Caco-2 (cell line): ENCODE data around the gene UTF1. TPM values are rescaled to one million over a fixed set of nuclear protein-coding genes. Genes with fewer than 3 reads are reported as not detected.

Experiments
- BruUV-seq: library from RNA; stranded (reverse); fragments of 400-500 nt; replicated peaks from 2 replicates; lab custom pipeline; 2021; lab: Mats Ljungman, UMichigan
- CTCF ChIA-PET: fragments of 300-600 bp; sonication (Branson Sonifier 250); formaldehyde crosslinking; loops from one replicate; lab custom pipeline; 2022; ENCODE audit warnings: antibody characterized with exemption; lab: Charles Lee
- POLR2A ChIA-PET: fragments of 300-600 bp; sonication (Branson Sonifier 250); formaldehyde crosslinking; loops from one replicate; lab custom pipeline; 2022; ENCODE audit warnings: antibody characterized with exemption; lab: Charles Lee
- DNase-seq, 2 experiments: peaks; one replicate each; pipeline versions ENCODE4 v3.0.0 to v3.0.0-alpha.2; 2020 to 2022
- H3K27me3 ChIP-seq: replicated peaks from 2 replicates; pipeline ENCODE4 v1.6.0; 2011; ENCODE audit warnings: low read length; ENCODE audit not compliant: control insufficient read depth, insufficient read depth
- H3K36me3 ChIP-seq: 2 replicates; pipeline ENCODE4 v1.5.1; 2011; ENCODE audit warnings: low read length; ENCODE audit not compliant: control insufficient read depth, insufficient read depth
- H3K4me1 ChIP-seq: fragments of 250-450 bp; sonication (Bioruptor Pico); 2 replicates; pipeline ENCODE4 v1.5.1; 2020; ENCODE audit warnings: mild to moderate bottlenecking
- H3K4me3 ChIP-seq: 2 replicates; pipeline ENCODE4 v1.5.1; 2011; ENCODE audit warnings: low read depth, mild to moderate bottlenecking, control low read depth, low read length
- H3K9me3 ChIP-seq: fragments of 250-450 bp; sonication (Bioruptor Pico); 2 replicates; pipeline ENCODE4 v1.5.1; 2020; ENCODE audit warnings: mild to moderate bottlenecking, moderate library complexity
- H3K27ac Mint-ChIP-seq: one replicate; pipeline ENCODE4 v1.8.0; 2022; ENCODE audit warnings: mixed read lengths; ENCODE audit not compliant: unreplicated experiment
- H3K27me3 Mint-ChIP-seq: one replicate; pipeline ENCODE4 v1.8.0; 2022; ENCODE audit warnings: mixed read lengths; ENCODE audit not compliant: insufficient read depth, unreplicated experiment
- H3K36me3 Mint-ChIP-seq: one replicate; pipeline ENCODE4 v1.8.0; 2022; ENCODE audit warnings: mild to moderate bottlenecking, mixed read lengths; ENCODE audit not compliant: insufficient read depth, unreplicated experiment
- H3K4me1 Mint-ChIP-seq: one replicate; pipeline ENCODE4 v1.8.0; 2022; ENCODE audit warnings: low read depth, mixed read lengths; ENCODE audit not compliant: unreplicated experiment
- H3K4me3 Mint-ChIP-seq: one replicate; pipeline ENCODE4 v1.8.0; 2022; ENCODE audit warnings: mild to moderate bottlenecking, moderate library complexity, mixed read lengths; ENCODE audit not compliant: unreplicated experiment
- H3K9me3 Mint-ChIP-seq: one replicate; pipeline ENCODE4 v1.8.0; 2022; ENCODE audit warnings: mixed read lengths; ENCODE audit not compliant: unreplicated experiment
- CTCF ChIP-seq, 2 experiments: fragments of 200-600 bp in 1 of 2; IDR thresholded peaks; 1 replicate in 1 of 2; 2 replicates in 1 of 2; pipeline versions ENCODE4 v1.5.1 to v1.8.0; 2011 to 2022; ENCODE audit warnings: antibody characterized with exemption in 1 of 2, control low read depth in 1 of 2, inconsistent platforms in 1 of 2, low read depth in 1 of 2, low read length in 1 of 2, mild to moderate bottlenecking in 1 of 2, moderate library complexity in 1 of 2; ENCODE audit not compliant: insufficient read depth in 1 of 2, severe bottlenecking in 1 of 2, unreplicated experiment in 1 of 2
- intact Hi-C: fragments of 100-400 bp; cut with micrococcal nuclease; formaldehyde crosslinking; loops from one replicate; pipeline ENCODE4 v1.10.0; 2022; ENCODE audit not compliant: unreplicated experiment
- total RNA-seq: library from RNA; stranded (reverse); gene quantifications from 2 replicates; pipeline ENCODE4 v1.2.3, GENCODE V29; 2022

UTF1 gene
- total RNA-seq, 1 experiment from 2014 or later: not detected

- no peaks in the 10 kb centered on the region for H3K27me3 Mint-ChIP-seq
- H3K4me3 Mint-ChIP-seq: no peak overlapping the region
- H3K27me3 ChIP-seq: no peaks in the 10 kb centered on the region
- no peak for DNase-seq
- peaks cover 51% of the 10 kb centered on the region for H3K4me1 ChIP-seq
- no TSS peak for BruUV-seq
- H3K4me3 ChIP-seq: no peak overlapping the region
- ChIA-PET CTCF (interaction anchor here (0.5 to 1.5 kb wide), 3 partner anchors 28 to 490 kb away, joined by 3 to 4 read pairs (median 3); no protein-coding TSS in a partner anchor), POLR2A (no interaction called here)
- no peaks in the 10 kb centered on the region for H3K9me3 Mint-ChIP-seq
- peaks cover 44% of the 10 kb centered on the region for H3K36me3 Mint-ChIP-seq
- TF ChIP-seq CTCF (IDR thresholded peaks at IDR 0.05; ENCODE audit: insufficient read depth in 1 of 2, low read depth in 1 of 2, low read length in 1 of 2, severe bottlenecking in 1 of 2, unreplicated experiment in 1 of 2): no peak
- peaks cover 11% of the 10 kb centered on the region for H3K4me1 Mint-ChIP-seq
- H3K9me3 ChIP-seq: no peaks in the 10 kb centered on the region
- no peak overlapping the region for H3K27ac Mint-ChIP-seq
- intact Hi-C loops: loop anchor here (2.0 kb wide), 1 partner anchor 23 kb away; no protein-coding TSS in a partner anchor
- H3K36me3 ChIP-seq: peaks cover 11% of the 10 kb centered on the region
These were observed 49.6 kb downstream of the UTF1 start for GRCh38 chr10:133279326-133280226.

- Histone ChIP-seq H3K9me3 (no peaks in the 10 kb centered on the region), H3K27me3 (no peaks in the 10 kb centered on the region), H3K4me3 (no peak overlapping the region), H3K4me1 (peaks cover 42% of the 10 kb centered on the region), H3K36me3 (peaks cover 13% of the 10 kb centered on the region)
- H3K4me3 Mint-ChIP-seq: no peak overlapping the region
- H3K9me3 Mint-ChIP-seq: no peaks in the 10 kb centered on the region
- ChIA-PET CTCF (interaction anchor here (0.7 kb wide), 1 partner anchor 27 kb away, joined by 3 read pairs; no protein-coding TSS in a partner anchor), POLR2A (no interaction called here)
- H3K27me3 Mint-ChIP-seq: no peaks in the 10 kb centered on the region
- peaks cover 53% of the 10 kb centered on the region for H3K36me3 Mint-ChIP-seq
- no peak for TF ChIP-seq CTCF (IDR thresholded peaks at IDR 0.05; ENCODE audit: insufficient read depth in 1 of 2, low read depth in 1 of 2, low read length in 1 of 2, severe bottlenecking in 1 of 2, unreplicated experiment in 1 of 2)
- peaks cover 11% of the 10 kb centered on the region for H3K4me1 Mint-ChIP-seq
- no TSS peak for BruUV-seq
- H3K27ac Mint-ChIP-seq: no peak overlapping the region
- DNase-seq: no peak
- intact Hi-C loops: no loop called here
These were observed 50.5 kb downstream of the UTF1 start for GRCh38 chr10:133280391-133281059.

- Mint-ChIP-seq H3K36me3 (peaks cover 59% of the 10 kb centered on the region), H3K27me3 (no peaks in the 10 kb centered on the region), H3K9me3 (no peaks in the 10 kb centered on the region), H3K4me1 (peaks cover 11% of the 10 kb centered on the region), H3K27ac (no peak overlapping the region), H3K4me3 (no peak overlapping the region)
- BruUV-seq: no TSS peak
- Histone ChIP-seq H3K36me3 (peaks cover 13% of the 10 kb centered on the region), H3K9me3 (no peaks in the 10 kb centered on the region), H3K4me3 (no peak overlapping the region), H3K4me1 (peaks cover 36% of the 10 kb centered on the region), H3K27me3 (no peaks in the 10 kb centered on the region)
- no peak for TF ChIP-seq CTCF (IDR thresholded peaks at IDR 0.05; ENCODE audit: insufficient read depth in 1 of 2, low read depth in 1 of 2, low read length in 1 of 2, severe bottlenecking in 1 of 2, unreplicated experiment in 1 of 2)
- ChIA-PET CTCF (no interaction called here), POLR2A (no interaction called here)
- no peak for DNase-seq
- intact Hi-C loops: no loop called here
These were observed 51.1 kb downstream of the UTF1 start for GRCh38 chr10:133281084-133281483.
